Activated naive CD4-positive, alpha-beta T cell treated with anti-CD3 and anti-CD28 coated beads, Interleukin-2, amount 10 ng/mL, durations not matched to agents 7 days and 5 days (primary cell): ENCODE measurements around the gene KIF26B.

Source experiments
- CTCF ChIA-PET: fragments of 350-600 bp; sonication (Branson Sonifier 250); formaldehyde crosslinking; loops from one replicate; lab custom pipeline; 2021; ENCODE audit warnings: antibody characterized with exemption; lab: Charles Lee
- DNase-seq: peaks from one replicate; pipeline ENCODE4 v3.0.0-alpha.2; 2020
- H3K27ac Mint-ChIP-seq: one replicate; pipeline ENCODE4 v1.8.0; 2021; ENCODE audit warnings: mild to moderate bottlenecking, moderate library complexity, mixed read lengths
- H3K27me3 Mint-ChIP-seq: one replicate; pipeline ENCODE4 v1.8.0; 2021; ENCODE audit warnings: mild to moderate bottlenecking, mixed read lengths
- H3K36me3 Mint-ChIP-seq: one replicate; pipeline ENCODE4 v1.8.0; 2021; ENCODE audit warnings: mixed read lengths
- H3K4me1 Mint-ChIP-seq: one replicate; pipeline ENCODE4 v1.8.0; 2021; ENCODE audit warnings: mixed read lengths
- H3K4me3 Mint-ChIP-seq: one replicate; pipeline ENCODE4 v1.8.0; 2021; ENCODE audit warnings: mild to moderate bottlenecking, moderate library complexity, mixed read lengths
- H3K9me3 Mint-ChIP-seq: one replicate; pipeline ENCODE4 v1.8.0; 2021; ENCODE audit warnings: mixed read lengths

Gene KIF26B

DNA sequence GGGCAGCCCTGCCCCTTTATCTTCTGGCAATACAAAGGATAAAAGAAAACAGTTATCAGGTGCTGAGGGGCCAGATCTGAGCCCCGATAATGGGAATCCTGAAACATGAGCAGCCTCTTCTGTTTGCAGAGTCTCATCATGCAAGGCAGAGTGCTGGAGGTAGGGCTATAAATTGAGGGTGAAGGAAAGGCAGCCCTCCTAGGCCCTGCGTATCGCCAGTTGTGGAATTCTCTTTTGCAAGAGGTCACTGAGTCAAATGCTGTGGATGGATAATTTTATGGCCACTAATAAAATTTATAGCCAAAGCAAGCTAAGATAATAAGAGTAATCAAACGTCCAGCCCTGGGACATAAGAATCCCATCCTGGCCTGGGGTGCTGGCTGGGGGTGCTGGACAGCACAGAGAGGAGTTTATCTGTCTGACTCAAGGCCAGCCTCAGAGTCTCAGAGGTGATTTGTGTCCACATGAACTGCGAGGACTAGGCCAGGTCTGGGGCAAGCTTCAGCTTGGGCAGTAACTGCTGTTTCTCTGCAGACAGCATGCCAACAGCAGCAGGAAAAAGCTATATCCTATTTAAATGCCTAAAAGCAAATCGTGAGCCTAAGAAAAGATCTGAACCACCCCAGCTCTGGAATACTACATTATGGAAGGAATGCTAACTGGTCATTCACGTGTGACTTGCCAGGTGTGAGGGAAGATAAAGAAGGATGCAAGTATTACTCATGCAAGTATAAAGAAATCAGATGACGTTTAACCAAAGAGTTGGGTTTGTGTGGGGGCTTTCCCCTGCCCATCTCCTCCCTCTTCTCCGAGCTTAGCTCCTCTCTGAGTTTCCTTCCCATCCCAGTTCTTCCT lies 254.8 kb downstream of the KIF26B start:
- DNase-seq = no peak
- H3K36me3 Mint-ChIP-seq = no peaks in the 10 kb centered on the region
- CTCF ChIA-PET = no interaction called here
- no peak overlapping the region for H3K4me3 Mint-ChIP-seq
- no peak overlapping the region for H3K27ac Mint-ChIP-seq
- no peaks in the 10 kb centered on the region for H3K27me3 Mint-ChIP-seq
- no peaks in the 10 kb centered on the region for H3K4me1 Mint-ChIP-seq
- no peaks in the 10 kb centered on the region for H3K9me3 Mint-ChIP-seq

DNA sequence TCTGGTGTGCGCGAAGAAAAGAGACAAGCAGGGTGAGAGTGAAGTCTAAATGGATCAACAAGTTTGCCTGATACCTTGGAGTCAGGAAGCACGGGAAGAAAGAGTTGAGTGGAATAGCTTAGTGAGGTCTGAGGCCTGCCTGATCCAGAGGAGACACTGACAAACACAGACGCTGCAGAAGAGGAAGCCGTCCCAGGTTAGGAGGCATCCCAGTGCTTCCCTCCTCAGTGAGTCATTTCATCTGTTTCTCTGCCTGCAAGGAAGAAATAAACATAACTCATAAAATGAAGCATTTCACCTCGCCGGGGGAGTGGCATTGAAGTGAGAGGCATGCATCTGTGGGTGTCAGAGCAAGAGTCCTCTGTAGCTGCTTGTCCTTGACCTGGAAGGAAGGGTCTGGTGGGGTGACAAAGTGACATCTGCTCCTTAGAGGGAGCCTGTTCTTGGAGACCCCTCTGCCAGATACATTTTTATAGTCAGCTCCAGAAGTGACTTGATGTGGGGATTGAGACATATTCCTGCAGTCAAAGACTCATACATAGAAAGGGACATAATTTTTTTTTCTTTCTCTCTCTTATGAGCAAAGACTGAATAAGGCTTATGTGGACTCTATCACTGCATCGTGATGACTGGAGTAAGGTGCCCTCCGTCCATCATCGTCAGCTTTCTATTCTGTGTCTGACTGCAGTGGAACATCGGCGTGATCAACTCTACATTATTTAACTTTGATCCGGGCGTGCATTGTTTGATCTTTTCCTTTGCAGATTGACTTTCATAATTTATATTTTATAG lies 256.7 kb downstream of the KIF26B start:
- H3K4me1 Mint-ChIP-seq = no peaks in the 10 kb centered on the region
- H3K9me3 Mint-ChIP-seq = no peaks in the 10 kb centered on the region
- CTCF ChIA-PET = no interaction called here
- DNase-seq = no peak
- H3K27ac Mint-ChIP-seq = no peak overlapping the region
- H3K36me3 Mint-ChIP-seq = no peaks in the 10 kb centered on the region
- no peaks in the 10 kb centered on the region for H3K27me3 Mint-ChIP-seq
- no peak overlapping the region for H3K4me3 Mint-ChIP-seq

DNA sequence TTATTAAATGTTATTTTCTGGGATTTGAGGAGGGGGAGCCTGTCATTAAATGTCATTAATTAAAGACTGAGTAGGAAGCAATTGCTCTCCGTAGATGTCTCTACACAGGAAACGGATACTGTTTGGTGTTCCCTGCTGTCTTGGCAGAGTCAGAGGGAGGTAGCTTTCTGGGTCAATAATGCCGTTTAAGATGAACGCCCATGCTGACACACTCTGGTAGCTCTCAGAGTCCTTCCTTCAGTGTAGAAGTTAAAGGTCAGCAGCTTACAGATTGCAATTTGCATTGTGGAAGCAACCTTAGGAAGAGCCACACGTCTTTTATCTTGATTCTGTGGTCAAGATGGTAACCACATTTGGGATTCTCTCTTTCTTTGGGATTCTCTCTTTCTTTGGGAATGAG lies 257.5 kb downstream of the KIF26B start:
- H3K36me3 Mint-ChIP-seq = no peaks in the 10 kb centered on the region
- no peak for DNase-seq
- no peaks in the 10 kb centered on the region for H3K9me3 Mint-ChIP-seq
- no peaks in the 10 kb centered on the region for H3K4me1 Mint-ChIP-seq
- no peak overlapping the region for H3K27ac Mint-ChIP-seq
- no peak overlapping the region for H3K4me3 Mint-ChIP-seq
- H3K27me3 Mint-ChIP-seq = no peaks in the 10 kb centered on the region
- CTCF ChIA-PET = no interaction called here

DNA sequence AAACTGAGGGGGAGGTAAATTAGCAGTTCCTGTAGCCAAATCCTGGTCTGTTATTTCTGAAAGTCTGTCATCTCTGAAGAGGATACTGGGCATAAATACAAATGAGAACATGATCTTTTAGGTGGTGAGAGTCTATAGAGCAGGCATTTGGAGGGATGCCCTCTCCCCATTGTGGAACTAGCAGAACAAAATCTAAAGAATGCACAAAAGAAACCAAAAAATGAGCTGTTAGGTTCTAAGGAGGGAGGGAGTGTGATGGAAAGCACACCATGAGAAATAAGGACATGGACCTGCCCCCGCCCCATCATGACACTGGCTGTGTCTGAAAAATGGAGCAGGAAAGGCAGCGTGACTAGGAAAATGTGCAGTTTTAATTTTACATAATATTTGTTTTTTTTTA lies 262.0 kb downstream of the KIF26B start:
- H3K4me3 Mint-ChIP-seq = no peak overlapping the region

DNA sequence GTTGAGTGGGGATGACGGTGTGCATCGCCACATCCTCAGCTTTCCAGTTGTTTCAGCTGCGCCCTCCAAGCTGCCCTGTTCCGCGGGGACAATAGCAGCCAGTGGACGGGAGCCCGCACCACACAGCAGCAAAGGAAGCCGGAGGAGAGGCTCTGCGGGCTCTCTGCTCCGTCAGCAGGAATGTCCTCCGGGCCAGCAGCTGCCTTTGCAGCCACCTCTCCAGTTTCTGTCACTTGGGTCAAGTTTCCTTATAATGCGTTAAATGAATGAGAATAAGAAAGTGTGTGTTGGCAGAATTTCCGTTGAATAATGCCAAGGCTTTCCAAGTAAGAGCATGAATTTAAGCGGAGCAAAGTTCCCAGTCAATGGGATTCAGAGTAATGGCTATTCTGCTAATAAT lies 263.3 kb downstream of the KIF26B start:
- no peaks in the 10 kb centered on the region for H3K9me3 Mint-ChIP-seq
- no peaks in the 10 kb centered on the region for H3K36me3 Mint-ChIP-seq
- H3K4me1 Mint-ChIP-seq = no peaks in the 10 kb centered on the region
- no peak overlapping the region for H3K4me3 Mint-ChIP-seq
- H3K27ac Mint-ChIP-seq = peak overlapping the region; percentile 4
- no peak for DNase-seq
- H3K27me3 Mint-ChIP-seq = no peaks in the 10 kb centered on the region
- CTCF ChIA-PET = no interaction called here

More for the DNA sequence above, 262.0 kb downstream of the KIF26B start:
- DNase-seq = no peak
- Mint-ChIP-seq H3K27me3 (no peaks in the 10 kb centered on the region), H3K4me1 (no peaks in the 10 kb centered on the region), H3K27ac (no peak overlapping the region), H3K36me3 (no peaks in the 10 kb centered on the region), H3K9me3 (no peaks in the 10 kb centered on the region)
- CTCF ChIA-PET = no interaction called here

DNA sequence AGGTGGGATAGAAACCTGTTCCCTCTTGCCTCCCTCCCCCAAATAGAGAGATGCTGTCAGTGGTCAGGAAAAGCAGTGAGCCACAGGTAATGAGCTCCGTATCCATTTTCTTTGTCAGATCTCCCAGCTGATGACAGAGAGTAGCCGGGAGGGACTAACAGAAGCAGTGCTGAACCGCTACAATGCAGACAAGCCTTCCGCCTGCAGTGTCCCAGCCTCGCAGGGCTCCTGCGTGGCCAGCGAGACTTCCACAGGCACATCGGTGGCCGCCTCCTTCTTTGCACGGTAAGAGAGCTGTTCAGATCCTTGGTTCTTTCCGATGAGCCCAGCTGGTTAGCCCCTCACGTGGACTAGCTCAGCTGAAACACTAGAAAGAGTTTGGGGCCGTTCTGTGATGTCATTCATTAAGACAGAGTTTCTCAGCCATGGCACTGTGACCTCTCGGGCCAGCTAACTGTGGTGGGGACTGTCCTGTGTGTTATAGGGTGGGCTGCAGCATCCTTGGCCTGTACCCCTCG lies 264.7 kb downstream of the KIF26B start:
- CTCF ChIA-PET = no interaction called here
- Mint-ChIP-seq H3K4me1 (no peaks in the 10 kb centered on the region), H3K27ac (no peak overlapping the region), H3K36me3 (no peaks in the 10 kb centered on the region), H3K9me3 (no peaks in the 10 kb centered on the region), H3K27me3 (no peaks in the 10 kb centered on the region), H3K4me3 (no peak overlapping the region)
- no peak for DNase-seq

DNA sequence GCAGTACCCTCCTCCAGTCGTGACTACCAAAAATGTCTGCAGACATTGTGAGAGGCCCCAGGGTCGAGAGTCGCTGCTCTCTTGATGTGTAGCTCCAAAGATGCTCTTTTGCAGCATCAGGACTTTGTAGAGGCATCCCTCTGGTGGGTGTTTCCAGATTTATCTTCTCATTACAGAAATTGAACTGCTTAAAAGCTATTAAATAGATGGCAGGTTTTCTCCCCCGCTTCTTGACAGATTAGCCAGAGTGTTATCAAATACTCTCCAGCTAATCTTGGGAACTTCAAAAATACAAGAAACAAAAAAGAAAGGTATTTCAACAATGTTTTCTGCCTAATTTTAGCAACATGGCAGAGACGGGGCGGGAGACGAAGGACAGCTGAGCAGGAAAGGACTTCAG lies 265.2 kb downstream of the KIF26B start:
- H3K36me3 Mint-ChIP-seq = no peaks in the 10 kb centered on the region
- no peak overlapping the region for H3K4me3 Mint-ChIP-seq
- H3K9me3 Mint-ChIP-seq = no peaks in the 10 kb centered on the region
- DNase-seq = no peak
- H3K4me1 Mint-ChIP-seq = no peaks in the 10 kb centered on the region
- CTCF ChIA-PET = no interaction called here
- H3K27me3 Mint-ChIP-seq = no peaks in the 10 kb centered on the region
- no peak overlapping the region for H3K27ac Mint-ChIP-seq

DNA sequence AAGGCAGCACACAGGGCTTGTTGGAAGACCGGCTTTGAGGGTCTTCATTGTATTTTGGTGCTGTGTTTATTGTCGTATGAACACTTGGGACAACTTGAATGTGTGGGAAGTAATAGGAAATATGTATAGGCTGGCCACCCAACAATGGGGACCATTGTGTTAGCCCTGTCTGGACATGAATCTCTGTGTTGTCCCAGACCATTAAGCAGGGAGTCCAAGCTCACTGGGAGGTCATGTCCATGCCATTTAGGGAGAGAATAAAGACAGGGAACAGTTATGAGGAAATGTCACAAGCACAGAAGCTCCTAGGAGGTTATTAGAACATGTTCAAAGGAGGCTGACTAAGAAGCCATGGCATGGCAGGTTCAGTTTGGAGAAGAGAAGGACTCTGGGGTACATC lies 266.1 kb downstream of the KIF26B start:
- H3K9me3 Mint-ChIP-seq = no peaks in the 10 kb centered on the region
- H3K4me3 Mint-ChIP-seq = no peak overlapping the region
- no peak for DNase-seq
- no peaks in the 10 kb centered on the region for H3K36me3 Mint-ChIP-seq
- H3K27ac Mint-ChIP-seq = no peak overlapping the region
- CTCF ChIA-PET = no interaction called here
- no peaks in the 10 kb centered on the region for H3K4me1 Mint-ChIP-seq
- no peaks in the 10 kb centered on the region for H3K27me3 Mint-ChIP-seq

DNA sequence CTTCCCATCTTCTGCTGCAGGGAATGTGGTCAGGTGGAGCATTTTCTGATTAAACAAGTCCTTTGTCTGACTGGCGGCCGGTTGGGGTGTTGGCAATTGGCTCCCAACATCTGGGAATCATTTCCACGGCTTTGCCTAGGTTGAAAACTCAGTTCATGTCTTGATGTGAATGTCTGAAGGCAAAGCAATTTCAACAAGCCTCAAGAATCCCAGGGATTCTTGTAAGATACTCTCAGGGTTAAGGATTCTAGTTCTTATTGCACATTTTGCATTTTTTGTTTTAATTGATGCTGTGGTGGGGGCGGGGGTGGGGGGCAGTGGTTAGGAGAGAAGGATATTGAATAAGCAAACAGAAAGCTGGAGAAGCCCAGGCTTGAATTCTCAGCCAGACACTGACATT lies 273.9 kb downstream of the KIF26B start:
- CTCF ChIA-PET = no interaction called here
- no peaks in the 10 kb centered on the region for H3K36me3 Mint-ChIP-seq
- no peaks in the 10 kb centered on the region for H3K9me3 Mint-ChIP-seq
- H3K27me3 Mint-ChIP-seq = no peaks in the 10 kb centered on the region
- H3K4me3 Mint-ChIP-seq = no peak overlapping the region
- no peak overlapping the region for H3K27ac Mint-ChIP-seq
- no peak for DNase-seq
- no peaks in the 10 kb centered on the region for H3K4me1 Mint-ChIP-seq

DNA sequence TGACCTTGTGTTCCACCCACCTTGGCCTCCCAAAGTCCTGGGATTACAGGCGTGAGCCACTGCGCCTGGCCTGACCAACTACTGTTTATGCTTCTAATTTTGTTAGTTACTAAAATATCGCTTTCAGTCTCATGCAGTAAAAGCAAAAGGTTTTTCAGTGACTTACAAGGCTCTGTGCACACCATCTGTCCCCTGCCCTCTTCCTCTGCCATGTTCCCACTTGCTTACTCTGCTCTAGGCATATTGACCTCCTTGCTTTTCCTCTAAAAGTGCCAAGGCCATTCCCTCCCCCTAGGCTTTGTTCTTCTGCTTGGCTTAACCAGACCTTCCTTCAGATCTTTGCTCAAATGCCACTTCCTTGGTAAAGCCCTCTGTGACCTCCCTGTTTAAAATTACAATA lies 276.9 kb downstream of the KIF26B start:
- no peak for DNase-seq
- H3K27me3 Mint-ChIP-seq = no peaks in the 10 kb centered on the region
- no peak overlapping the region for H3K27ac Mint-ChIP-seq
- H3K4me3 Mint-ChIP-seq = no peak overlapping the region
- H3K9me3 Mint-ChIP-seq = no peaks in the 10 kb centered on the region
- no peaks in the 10 kb centered on the region for H3K36me3 Mint-ChIP-seq
- CTCF ChIA-PET = no interaction called here
- H3K4me1 Mint-ChIP-seq = no peaks in the 10 kb centered on the region

DNA sequence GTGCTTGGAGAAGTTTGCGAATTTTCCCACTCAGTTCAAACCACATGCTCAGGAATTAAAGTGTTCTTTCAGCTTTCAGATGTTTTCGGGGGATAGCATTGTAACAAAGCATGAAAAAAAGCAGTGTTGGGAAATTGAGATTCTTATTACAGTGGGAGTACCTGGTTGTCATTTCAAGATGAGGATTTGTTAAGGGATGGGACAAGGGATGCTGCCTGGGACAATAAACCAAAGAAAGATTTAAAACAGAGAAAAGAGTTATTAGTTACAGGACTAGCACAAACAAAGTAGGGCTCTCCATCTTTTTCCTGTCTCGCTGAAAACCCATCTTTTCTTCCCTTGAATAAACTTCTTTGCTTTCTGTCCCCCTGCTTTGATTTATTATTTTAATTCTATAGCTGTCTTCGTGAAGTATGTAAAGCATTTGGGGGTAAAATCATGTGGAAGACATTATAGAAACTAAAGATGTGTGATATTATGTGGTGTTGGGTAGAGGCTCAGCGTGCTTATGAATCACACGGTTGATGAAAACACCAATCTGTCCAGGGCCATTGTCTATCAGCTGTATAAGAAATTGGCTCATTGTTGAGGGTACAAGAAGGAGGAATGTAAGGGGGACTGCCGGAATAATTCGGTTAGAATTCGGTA lies 277.6 kb downstream of the KIF26B start:
- no peaks in the 10 kb centered on the region for H3K4me1 Mint-ChIP-seq
- no peak overlapping the region for H3K27ac Mint-ChIP-seq
- CTCF ChIA-PET = no interaction called here
- H3K4me3 Mint-ChIP-seq = no peak overlapping the region
- H3K9me3 Mint-ChIP-seq = no peaks in the 10 kb centered on the region
- no peaks in the 10 kb centered on the region for H3K27me3 Mint-ChIP-seq
- no peaks in the 10 kb centered on the region for H3K36me3 Mint-ChIP-seq
- DNase-seq = no peak

DNA sequence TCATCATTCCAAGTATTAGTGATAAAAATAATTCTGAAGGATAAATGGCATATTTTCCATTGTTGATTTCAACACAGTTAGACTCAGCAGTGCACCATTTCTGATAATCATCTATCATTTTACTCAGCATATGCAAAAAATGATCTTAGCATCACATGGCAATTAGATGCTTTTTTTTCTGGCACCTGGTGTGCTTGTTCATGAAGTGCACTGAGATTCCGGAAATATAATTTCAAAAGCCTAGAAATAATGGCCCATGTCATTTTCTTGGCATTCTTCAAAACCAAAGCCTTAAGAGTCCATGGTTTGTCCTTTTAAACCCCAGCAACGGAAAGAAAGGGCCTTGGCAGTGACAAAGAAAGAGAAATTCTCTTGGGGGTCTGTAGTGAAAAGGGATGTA lies 278.8 kb downstream of the KIF26B start:
- no peak for DNase-seq
- no peak overlapping the region for H3K27ac Mint-ChIP-seq
- H3K4me3 Mint-ChIP-seq = no peak overlapping the region
- H3K36me3 Mint-ChIP-seq = no peaks in the 10 kb centered on the region
- no peaks in the 10 kb centered on the region for H3K4me1 Mint-ChIP-seq
- CTCF ChIA-PET = no interaction called here
- H3K9me3 Mint-ChIP-seq = no peaks in the 10 kb centered on the region
- H3K27me3 Mint-ChIP-seq = no peaks in the 10 kb centered on the region

DNA sequence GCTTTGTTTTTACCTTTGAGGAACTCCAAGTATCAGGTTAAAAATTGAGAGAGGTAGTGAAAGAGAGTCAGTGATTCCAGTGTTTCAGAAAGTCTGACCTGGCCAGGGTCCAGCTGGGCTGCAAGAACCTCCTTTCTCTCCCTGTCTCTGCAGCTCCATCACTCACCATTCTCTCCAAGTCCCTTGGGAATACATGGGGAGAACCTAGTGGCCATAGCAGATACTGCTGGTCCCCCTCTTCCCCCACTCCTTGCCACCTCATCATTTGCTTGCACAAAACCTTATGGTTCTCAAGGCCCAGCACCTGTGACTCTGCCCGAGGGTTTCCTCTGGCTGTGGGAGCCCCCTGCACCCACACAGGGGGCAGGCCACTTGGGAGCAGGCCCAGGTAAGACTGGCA lies 279.5 kb downstream of the KIF26B start:
- CTCF ChIA-PET = no interaction called here
- H3K4me3 Mint-ChIP-seq = no peak overlapping the region
- H3K9me3 Mint-ChIP-seq = no peaks in the 10 kb centered on the region
- H3K27me3 Mint-ChIP-seq = no peaks in the 10 kb centered on the region
- DNase-seq = no peak
- no peak overlapping the region for H3K27ac Mint-ChIP-seq
- H3K4me1 Mint-ChIP-seq = no peaks in the 10 kb centered on the region
- H3K36me3 Mint-ChIP-seq = no peaks in the 10 kb centered on the region

DNA sequence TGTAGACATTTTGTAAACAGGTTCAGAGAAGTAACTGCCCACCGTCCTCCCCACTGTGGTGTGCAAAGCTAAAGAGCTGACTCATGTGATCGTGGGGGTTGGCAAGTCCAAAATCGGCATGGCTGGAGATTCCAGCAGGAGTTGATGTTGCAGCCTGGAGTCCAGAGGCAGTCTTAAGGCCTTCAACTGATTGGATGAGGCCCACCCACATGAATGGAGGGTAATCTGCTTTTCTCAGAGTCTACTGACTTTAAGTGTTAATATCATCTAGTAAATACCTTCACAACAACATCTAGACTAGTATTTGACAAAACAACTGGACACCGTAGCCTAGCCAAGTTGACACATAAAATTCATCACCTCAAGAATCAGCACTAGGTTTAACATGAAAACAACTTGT lies 281.6 kb downstream of the KIF26B start:
- Mint-ChIP-seq H3K9me3 (no peaks in the 10 kb centered on the region), H3K4me3 (no peak overlapping the region), H3K4me1 (no peaks in the 10 kb centered on the region), H3K27me3 (no peaks in the 10 kb centered on the region), H3K27ac (no peak overlapping the region), H3K36me3 (no peaks in the 10 kb centered on the region)
- CTCF ChIA-PET = no interaction called here
- DNase-seq = no peak
